GM12872 (cell line): ENCODE measurements around the gene ANO7.

Experiments used
- CTCF ChIP-seq: IDR thresholded peaks from 3 replicates; pipeline ENCODE4 v1.5.1; 2011; ENCODE audit warnings: low read depth, mild to moderate bottlenecking, low read length, moderate library complexity; ENCODE audit not compliant: insufficient read depth

Gene ANO7

GRCh38 chr2:241249654-241250053 is 61.2 kb downstream of the ANO7 start:
- no peak for TF ChIP-seq CTCF

- no peak for TF ChIP-seq CTCF
Observed at GRCh38 chr2:241252778-241253475, 64.5 kb downstream of the ANO7 start.

GRCh38 chr2:241254904-241255351 is 66.5 kb downstream of the ANO7 start:
- TF ChIP-seq CTCF = no peak

- no peak for TF ChIP-seq CTCF
Observed at GRCh38 chr2:241255542-241256167, 67.2 kb downstream of the ANO7 start.

GRCh38 chr2:241256168-241256545 is 67.7 kb downstream of the ANO7 start:
- no peak for TF ChIP-seq CTCF

GRCh38 chr2:241257419-241258032 is 69.0 kb downstream of the ANO7 start:
- TF ChIP-seq CTCF = no peak

- no peak for TF ChIP-seq CTCF
Observed at GRCh38 chr2:241258505-241259280, 70.2 kb downstream of the ANO7 start.
